Stimulated activated CD4-positive, alpha-beta T cell treated with anti-CD3 and anti-CD28 coated beads, Interleukin-1b, Interleukin-23, amount 100 ng/mL, for 24 hours (primary cell): ENCODE results near the gene SPPL2B.

Experiments used
- DNase-seq, 4 experiments: peaks; one replicate each; pipeline ENCODE4 v3.0.0-alpha.2; 2020; ENCODE audit warnings: low read depth in 4 of 4, low spot score in 1 of 4

The SPPL2B gene

DNA sequence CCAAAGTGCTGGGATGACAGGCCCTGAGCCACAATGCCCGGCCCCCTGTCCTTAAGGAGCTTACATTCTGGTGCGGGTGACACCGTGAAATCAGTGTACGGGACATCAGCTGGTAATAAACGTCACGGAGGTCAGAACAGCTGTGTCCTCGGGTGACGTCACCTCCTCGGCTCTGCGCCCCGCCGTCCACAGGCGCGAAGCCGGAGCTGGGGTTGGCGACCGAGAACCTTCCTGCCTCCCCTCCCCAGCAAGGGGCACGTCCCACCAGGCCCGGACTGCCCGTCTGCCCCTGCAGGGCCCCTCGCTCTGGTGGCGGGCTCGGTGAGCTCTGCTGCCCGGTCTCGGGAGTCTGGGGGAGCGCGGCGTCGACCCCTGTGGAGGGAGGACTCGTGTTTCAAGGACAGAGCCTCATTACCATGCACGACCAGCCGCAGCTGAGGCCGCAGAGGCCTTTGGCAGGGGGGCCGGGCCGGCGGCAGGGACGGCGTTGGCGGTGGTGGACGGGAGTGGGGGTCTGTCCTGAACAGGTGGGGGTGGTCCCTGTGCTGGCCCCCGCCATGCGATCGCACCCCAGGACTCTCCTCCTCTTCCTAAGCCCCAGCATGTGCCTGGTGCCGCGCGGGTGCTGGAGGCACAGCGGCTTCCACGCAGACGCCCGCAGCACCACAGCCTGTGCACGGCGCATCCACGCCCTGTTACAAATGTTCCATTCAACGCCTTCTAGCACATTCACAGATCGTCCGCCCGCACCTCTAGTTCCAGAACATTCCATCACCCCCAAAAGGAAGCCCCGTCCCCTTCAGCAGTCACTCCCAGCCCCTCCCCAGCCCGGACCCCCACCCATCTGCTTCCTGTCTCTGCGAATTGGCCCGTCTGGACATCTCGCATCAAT, 25.9 kb upstream of the SPPL2B start:
- DNase-seq, result no peak

DNA sequence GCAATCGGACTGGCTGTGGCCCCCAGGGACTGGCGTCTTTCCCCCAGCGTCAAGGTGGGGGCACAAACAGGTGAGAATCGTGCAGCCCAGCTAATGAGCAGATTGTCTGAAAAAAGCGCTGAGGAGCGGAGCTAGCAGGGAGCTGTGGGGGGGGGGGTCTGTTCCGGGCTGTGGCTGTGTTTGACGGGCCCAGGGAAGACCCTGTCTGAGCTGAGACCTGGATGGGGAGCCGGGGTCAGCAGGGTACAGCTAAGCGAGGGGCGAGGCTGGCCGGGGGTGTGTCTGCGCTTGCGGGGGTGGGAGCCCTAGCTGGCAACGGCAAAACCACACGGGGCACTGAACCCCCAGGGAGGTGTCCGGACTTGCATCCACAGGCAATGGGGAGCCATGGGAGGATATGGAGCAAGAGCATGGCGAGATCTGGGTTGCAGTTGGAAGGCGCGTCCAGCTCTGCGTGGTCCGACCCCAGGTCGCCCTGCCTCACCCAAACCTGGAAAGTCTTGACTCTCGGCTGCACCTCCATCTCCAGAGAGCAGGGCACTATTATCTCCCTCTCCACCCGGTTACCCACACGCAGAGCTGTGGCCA, 25.2 kb upstream of the SPPL2B start:
- DNase-seq, result no peak

DNA sequence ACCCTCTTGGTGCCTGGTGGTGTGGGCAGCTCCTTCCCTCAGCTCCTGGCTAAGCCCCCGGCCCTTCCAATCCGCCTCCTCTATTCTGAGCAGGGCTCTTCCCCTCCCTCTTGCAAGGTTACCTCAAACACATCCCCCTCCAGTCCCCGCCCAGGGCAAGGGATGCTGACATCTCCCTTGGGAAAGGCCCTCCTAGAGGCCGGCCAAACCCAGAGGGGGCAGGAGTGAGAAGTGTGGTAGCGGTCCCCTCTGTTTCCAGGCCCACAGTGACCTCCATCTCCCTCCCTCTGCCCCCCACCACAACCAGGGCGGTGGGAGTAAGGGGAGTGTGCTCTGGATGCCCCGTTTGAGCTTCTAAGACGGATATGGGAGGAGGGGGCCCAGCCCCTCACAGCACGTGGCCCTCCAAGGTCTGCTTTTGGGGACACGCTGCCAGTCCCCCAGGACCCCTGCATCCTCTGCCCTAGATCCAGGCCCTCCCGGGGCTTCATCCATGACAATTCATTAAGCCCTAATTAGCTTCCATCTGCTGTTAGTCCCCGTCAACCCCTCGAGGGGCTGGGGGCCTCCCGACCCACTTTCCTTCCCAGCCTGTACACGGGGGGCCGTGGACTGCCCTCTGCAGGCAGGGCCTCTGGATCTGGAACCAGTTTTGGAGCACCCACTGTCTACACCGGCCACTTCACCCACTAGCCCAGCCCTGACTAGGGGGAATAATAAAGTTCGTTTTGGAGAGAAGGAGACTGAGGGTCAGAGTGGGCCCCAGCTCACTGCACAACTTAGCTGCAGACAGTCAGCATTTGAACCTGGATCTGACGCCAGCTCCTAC, 22.8 kb upstream of the SPPL2B start:
- DNase-seq, result no peak

DNA sequence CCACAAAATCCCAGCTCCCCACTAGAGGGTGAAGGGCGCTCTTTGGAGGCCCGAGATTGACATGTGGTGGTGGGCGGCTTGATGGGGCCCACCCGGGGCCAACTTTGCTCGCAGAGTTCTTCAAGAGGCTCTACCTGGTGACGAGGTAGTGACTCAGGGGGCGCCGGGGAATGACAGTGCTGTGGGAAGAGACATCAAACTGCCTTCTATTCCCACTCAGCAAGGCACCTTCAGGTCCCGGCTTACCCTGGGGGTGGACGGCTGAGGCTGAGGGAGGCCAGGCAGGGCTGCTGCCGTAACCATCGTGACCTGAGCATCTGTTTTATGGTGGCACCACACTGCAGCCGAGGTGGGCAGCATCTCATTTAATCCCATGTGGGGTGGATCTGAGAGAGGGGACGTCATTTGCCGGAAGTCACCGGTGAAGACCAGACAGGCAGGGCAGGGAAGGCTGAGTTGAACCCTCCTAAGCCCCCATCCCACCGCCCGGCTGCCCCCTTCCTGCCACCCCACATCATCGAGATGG, 22.1 kb upstream of the SPPL2B start:
- DNase-seq, result no peak

DNA sequence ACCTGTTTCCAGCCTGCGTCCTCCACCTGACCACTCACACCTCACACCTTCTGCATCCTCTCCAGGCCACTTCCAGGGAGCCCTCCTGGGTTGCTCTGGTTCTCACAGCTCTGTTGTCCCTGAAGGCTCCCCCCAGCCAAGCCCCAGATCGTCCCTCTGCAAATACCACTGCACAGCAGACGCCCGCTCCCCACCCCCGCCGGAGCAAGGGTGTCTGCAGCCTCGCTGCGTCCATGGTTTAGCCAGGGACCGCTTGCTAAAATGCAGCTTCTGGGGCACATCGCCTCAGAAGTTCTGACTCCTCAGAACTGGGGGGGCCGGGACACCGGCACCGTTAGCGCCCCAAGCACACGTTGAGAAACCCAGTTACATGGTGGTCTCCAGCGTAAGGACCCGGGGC, 21.5 kb upstream of the SPPL2B start:
- DNase-seq, result no peak

DNA sequence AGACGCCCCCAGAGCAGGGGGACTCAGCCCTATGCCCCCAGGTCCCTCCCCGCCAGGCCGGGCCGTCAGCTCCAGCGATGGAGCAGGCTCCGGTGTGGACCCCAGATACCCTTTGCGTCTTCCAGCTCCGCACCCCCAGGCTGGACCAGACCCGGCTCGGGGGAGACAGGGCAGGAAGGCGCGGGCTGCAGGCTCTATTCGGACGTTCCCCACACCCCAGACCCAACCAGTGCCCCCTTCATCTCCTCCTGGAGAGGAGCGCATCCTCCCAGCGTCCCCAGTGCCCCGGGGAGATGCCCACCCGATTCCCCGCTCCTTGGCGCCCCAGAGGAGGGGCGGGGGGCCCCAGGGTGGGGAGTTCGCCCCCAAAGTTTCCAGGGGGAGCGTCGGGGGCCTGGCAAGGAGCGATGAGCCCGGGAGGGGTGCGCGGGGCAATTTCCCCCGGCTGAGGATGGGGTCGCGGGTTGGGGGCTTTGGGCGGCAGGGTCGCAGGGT, 20.9 kb upstream of the SPPL2B start:
- DNase-seq, result no peak

DNA sequence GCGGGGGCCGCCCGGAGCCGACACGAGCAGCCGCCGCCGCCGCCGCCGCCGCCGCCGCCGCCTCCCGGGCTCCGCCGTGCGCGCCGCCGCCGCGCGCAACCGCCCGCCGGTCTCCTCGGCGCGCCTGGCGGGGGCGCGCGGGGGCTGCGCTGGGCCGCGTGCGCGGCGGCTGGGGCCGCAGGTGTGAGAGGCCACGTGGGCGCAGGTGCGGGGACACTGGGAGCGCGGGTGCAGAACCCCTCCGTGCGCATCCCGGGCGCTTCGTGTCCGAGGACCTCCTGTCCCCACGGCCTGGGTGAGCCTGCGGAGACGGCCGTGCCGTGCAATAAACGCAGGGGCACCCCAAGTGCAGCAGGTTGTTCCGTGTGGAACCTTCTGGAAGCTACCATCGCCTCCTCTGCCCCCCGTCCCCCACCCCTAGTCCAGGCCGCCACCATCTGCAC, 20.3 kb upstream of the SPPL2B start, which contains the start of gene LINGO3:
Gene LINGO3, minus strand, starts transcription at position 41 of the 443 bp plus-strand sequence. CDS start 16,378 bp downstream, outside the sequence.
- no peak for DNase-seq

DNA sequence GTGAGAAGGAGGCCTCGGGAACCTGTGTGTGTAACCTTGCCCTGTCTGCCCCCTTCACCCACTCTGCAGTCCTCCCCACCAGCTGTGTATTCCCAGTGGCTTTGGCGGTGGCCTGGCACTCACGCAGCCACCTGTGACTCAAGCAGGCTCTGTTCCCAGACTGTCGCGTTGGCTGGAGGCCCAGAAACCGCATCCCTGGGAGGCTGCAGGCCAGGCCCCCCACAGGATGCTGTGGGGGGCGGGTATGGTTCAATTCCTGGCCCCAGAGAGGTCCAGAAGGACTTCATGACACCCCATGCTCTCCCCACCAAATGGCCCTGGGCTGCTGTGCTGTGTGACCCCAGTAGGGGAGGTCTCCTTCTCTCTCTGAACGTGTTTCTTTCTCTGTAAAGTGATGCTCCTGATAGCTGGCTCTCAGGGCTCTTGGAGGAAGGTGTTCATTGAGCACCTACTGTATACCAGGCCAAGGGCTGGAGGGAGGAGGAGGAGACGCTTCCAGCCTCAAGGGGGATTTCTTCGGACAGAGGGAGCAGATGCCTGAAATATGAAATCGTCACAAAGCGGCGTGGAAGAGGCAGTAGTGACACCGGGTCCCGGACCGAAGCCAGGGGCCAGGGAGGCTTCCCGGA, 18.6 kb upstream of the SPPL2B start:
- no peak for DNase-seq

DNA sequence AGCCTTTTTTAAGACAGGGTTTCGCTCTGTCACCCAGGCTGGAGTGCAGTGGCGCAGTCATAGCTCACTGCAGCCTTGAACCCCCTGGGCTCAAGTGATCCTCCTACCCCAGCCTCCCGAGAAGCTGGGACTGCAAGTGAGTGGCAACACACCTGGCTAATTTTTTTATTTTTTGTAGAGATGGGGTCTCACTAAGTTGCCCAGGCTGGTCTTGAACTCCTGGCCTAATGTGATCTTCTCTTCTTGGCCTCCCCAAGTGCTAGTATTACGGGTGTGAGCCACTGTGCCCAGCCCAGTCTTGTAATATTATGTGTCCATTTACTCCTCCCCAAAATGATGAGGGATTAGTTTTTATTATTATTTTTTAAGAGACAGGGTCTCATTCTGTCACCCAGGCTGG, 17.4 kb upstream of the SPPL2B start:
- no peak for DNase-seq

DNA sequence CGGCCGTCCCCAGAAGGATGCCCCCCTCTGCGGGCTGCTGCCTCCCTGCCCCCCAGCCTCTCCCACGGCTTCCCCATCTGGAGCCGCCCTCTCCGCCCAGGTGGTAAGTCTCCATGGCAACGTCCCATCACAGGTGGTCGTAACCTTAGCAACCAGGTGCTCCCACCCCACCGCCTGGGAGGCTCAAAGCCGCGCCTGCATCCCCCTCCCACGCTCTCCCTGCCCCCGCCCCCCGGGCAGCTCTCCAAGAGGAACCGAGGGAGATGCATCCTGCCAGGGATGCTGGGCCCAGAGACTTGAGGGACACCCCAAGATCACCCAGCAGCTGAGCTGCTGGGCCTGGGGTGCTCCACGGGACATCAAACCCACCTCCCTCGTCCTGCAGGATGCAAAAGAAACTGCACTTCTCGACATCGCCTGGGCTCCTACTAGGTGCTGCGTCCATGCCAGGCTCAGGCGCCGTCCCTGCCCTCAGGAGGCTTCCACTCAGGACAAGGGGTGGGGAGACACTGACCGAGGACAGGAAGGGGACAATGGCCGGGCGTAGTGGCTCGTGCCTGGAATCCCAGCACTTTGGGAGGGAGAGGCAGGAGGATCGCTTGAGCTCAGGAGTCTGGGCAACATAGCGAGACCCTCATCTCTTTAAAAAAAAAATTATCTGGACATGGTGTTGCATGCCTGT, 15.5 kb upstream of the SPPL2B start:
- no peak for DNase-seq

DNA sequence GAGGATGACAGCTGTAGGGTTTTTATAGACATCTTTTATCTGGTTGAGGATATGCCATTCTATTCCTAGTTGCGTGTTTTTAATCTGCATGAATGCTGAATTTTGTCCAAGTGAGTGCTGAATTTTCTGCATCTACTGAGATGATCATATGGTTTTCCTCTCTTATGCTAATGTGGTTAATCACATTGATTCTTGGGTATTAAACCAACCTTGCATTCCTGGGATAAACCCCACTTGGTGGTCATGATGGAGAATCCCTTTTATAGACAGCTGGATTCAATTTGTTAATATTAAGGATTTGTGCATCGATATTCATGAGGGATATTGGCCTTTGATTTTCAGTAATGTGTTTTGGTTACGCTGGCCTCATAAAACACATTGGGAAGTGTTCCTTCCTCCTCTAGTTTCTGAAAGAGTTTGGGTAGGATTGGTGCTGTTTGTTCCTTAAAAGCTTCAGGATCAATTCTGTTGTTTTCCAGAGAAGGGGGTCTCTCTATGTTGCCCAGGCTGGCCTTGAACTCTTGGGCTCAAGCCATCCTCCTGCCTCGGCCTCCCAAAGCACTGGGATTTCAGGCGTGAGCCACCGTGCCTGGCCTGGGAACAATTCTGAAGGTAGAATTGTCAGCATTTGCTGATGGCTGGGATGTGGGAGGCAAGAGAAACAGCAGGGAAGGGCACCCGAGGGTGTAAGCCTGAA, 13.2 kb upstream of the SPPL2B start:
- DNase-seq, result no peak

DNA sequence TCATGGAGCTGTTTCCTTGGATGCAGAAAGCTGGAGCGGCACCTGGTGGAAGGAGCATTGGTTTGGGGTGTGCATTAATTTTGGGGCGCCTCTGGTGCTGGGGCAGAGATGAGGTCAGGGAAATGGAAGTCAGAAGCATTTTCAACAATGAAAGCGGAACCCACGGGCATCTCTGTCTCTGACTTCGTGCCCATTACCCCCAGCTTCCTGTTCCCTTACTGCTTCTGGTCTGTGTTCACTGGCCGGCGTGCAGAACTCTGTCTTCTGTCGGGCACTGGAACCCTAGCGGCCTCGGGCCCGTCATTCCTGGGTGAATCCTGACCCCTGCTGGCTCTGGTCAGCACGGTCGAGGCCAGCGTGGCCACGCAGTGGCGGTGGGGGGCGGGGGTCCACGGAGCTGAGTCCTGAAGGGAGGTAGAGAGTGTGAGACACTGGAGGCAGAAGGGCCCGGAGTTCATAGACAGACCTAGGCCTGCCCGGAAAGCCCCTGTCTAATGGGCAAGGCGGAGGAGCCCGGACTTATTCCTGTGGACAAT, 12.6 kb upstream of the SPPL2B start:
- no peak for DNase-seq

DNA sequence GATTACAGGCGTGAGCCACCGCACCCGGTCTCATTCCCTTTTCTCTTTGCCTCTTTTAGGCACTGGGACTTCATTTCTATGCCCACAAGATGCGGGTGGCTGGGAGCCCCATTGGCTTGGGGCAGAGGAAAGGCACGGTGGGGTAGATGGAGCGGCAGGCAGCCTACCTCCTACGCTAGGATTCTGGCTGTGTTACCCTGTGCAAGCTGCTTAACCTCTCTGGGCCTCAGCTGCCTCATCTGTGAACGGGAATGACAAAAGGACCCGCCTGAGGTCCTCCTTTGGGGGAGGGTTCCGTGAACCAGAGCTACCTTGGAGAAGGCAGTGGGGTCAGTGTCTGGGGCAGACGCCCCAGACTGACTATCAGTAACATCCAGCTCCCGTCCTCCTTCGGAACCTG, 11.2 kb upstream of the SPPL2B start:
- DNase-seq, result no peak

DNA sequence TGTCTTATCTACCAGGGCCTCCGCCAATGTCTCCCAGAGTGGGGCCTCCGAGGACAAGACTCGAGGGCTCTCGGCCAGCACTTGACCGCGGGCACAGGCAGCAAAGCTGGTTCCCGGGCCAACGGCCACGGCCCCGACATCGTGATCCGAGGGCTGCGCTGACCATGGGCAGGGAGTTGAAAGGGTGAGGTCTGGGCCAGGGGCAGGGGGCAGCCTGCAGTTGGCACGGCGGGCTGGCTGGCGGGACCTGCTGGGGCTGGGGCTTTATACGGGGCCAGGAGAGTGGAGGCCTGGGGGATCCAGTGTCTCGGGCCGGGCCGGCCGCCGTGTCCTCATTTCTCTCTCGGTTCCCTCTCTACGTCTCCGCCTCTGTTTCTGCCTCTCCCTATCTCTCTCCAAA, 10.7 kb upstream of the SPPL2B start:
- DNase-seq, result no peak

DNA sequence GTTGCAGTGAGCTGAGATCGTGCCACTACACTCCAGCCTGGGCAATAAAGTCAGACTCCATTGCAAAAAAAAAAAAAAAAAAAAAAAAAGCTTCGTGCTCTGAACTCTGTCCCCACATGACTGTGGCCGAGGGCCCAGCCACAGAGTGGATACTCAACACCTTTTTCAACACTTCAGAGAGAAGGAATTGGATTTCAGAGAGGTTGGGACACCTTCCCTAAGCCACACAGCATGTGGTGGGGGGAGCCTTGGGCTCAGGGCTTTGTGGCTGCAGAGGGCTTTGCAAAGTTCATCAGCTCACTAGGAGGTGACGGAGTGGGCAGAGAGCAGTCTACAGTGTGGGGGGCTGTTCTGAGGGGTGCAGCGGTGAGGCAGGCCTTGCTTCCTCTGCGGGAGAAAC, 9.6 kb upstream of the SPPL2B start:
- DNase-seq, result no peak

DNA sequence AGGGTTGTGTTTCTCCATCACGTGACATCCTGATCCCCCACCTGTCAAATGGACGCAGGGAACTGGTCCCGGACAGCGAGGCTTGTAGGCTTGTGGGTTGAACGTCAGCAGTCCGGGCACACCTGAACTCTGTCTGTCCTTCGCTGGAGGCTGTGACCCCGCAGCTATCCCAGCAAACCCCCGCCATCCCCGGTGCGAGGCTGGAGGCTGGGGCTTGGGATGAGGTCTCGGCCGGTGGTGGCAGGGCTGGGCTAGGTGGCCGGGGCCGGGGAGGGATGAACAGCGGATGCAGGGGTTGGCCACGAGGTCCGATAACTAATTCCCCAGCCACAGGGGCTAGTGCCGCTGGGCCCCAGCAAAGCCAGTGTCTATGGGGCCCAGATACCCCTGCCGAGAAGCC, 8.9 kb upstream of the SPPL2B start:
- no peak for DNase-seq

DNA sequence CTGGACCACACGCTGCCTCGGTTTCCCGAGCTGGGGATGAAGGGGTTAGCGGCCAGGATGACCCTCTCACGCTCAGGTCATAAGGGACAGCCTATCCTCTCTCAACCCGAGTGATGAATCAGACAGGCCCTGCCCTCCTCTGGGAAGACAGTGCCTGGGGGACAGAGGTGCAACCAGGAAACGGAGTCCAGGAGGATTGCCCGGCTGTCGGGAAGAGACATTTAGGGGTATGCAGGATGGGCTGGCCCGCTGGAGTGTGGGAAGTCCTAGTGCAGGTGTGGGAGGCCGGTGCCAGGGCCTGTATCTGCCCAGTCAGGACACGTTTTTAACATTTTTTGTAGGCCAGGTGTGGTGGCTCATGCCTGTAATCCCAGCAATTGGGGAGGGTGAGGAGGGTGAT, 8.4 kb upstream of the SPPL2B start:
- DNase-seq, result no peak

DNA sequence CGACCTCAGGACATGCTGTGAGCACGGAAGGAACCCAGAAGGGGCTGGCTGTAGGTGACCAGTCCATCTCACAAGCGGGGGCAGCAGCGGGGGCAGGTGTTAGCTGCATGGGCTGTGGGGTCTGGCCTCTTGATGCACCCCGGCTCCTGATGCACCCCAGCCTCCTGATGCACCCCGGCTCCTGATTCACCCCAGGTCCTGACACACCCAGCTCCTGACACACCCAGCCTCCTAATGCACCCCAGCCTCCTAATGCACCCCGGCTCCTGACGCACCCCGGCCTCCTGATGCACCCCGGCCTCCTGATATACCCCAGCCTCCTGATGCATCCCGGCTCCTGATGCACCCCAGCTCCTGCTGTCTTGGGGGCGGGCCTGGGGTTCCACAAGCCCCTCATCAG, 7.5 kb upstream of the SPPL2B start:
- DNase-seq, result no peak

DNA sequence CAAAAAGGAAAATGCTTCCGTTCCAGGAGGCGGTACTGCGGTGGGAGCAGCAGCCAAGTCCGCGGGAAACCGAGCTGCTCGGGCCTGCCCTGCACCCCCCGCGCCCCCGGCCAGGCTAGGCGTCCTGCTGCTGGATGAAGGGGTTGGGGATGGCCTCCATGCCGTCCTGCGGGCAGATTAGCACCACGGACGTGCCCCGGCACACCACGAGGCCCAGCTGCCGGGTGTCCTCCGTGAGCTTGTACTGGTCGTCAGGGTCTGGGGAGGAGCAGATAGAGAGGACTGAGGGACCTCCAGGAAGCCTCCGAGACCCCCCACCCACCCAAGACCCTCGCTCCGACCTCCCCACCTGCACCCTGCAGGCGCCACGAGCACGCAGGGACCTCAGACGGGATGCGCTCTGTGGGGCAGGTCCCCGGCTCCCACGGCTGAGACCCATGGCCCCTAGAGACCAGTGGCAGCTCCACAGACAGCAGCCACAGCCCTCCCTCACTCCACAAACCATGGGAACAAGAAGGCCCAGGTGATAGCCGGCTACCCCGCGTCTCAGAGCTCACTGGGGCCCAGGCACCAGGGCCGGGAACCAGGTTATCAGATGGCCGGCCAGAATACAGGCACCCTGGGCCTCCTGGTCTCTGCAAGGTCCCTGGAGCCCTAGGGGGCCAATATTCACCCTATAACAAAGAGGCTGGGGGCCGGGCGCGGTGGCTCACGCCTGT, 6.8 kb upstream of the SPPL2B start:
- no peak for DNase-seq
